DND-41 (cell line): ENCODE results near the gene NECTIN2.
"Not testable (repeated sequence)": the region's sequence is repeated elsewhere in the genome, so short reads cannot be mapped to it uniquely, and the experiment has no call there.

Experiments
- ATAC-seq: fragments of 200-7000 bp; cut with Tn5 transposase; 3 replicates; pipeline ENCODE4 v1.9.1; 2021; ENCODE audit warnings: low read depth; ENCODE audit not compliant: insufficient read depth
- DNase-seq: peaks from one replicate; pipeline ENCODE4 v3.0.0-alpha.2; 2020
- H2AFZ ChIP-seq: 2 replicates; pipeline ENCODE4 v1.6.0; 2012; ENCODE audit warnings: low read depth, low read length
- H3K27ac ChIP-seq: 2 replicates; pipeline ENCODE4 v1.5.1; 2012; ENCODE audit warnings: low read length, inconsistent platforms
- H3K27me3 ChIP-seq: fragments of 200-600 bp; sonication (generic); 2 replicates; pipeline ENCODE4 v1.6.0; 2012; ENCODE audit warnings: low read length, mild to moderate bottlenecking, inconsistent platforms; ENCODE audit not compliant: insufficient read depth, poor library complexity
- H3K36me3 ChIP-seq: 2 replicates; pipeline ENCODE4 v1.5.1; 2012; ENCODE audit warnings: low read length, inconsistent platforms; ENCODE audit not compliant: insufficient read depth
- H3K4me1 ChIP-seq: 2 replicates; pipeline ENCODE4 v1.5.1; 2012; ENCODE audit warnings: mild to moderate bottlenecking, low read length; ENCODE audit not compliant: insufficient read depth
- H3K4me2 ChIP-seq: 2 replicates; pipeline ENCODE4 v1.6.0; 2012; ENCODE audit warnings: mild to moderate bottlenecking, moderate library complexity, low read length, inconsistent platforms; ENCODE audit not compliant: insufficient read depth
- H3K4me3 ChIP-seq, 2 experiments: fragments of 200-600 bp in 1 of 2; shearing (Covaris generic) in 1 of 2; 2 replicates each; pipeline ENCODE4 v1.5.1; 2012 to 2016; ENCODE audit warnings: inconsistent platforms in 2 of 2, low read length in 2 of 2, mild to moderate bottlenecking in 2 of 2, low read depth in 1 of 2, moderate library complexity in 1 of 2
- H3K79me2 ChIP-seq: 2 replicates; pipeline ENCODE4 v1.6.0; 2012; ENCODE audit warnings: low read length, inconsistent platforms; ENCODE audit not compliant: insufficient read depth
- H3K9ac ChIP-seq: 2 replicates; pipeline ENCODE4 v1.6.0; 2012; ENCODE audit warnings: low read depth, mild to moderate bottlenecking, inconsistent platforms, low read length, moderate library complexity
- H3K9me3 ChIP-seq: 2 replicates; pipeline ENCODE4 v1.5.1; 2012; ENCODE audit warnings: low read length, moderate library complexity, mild to moderate bottlenecking, inconsistent platforms; ENCODE audit not compliant: insufficient read depth, severe bottlenecking
- H4K20me1 ChIP-seq: 2 replicates; pipeline ENCODE4 v1.6.0; 2012; ENCODE audit warnings: low read length; ENCODE audit not compliant: insufficient read depth
- CTCF ChIP-seq: IDR thresholded peaks from 2 replicates; pipeline ENCODE4 v1.5.1; 2012; ENCODE audit warnings: borderline replicate concordance, low read length, moderate library complexity, mild to moderate bottlenecking; ENCODE audit not compliant: poor library complexity, severe bottlenecking; ENCODE audit errors: extremely low read depth
- EZH2 ChIP-seq: IDR thresholded peaks from 3 replicates; pipeline ENCODE4 v1.6.1; 2012; ENCODE audit warnings: borderline replicate concordance, low read depth, mild to moderate bottlenecking, moderate library complexity, low read length, inconsistent platforms; ENCODE audit not compliant: severe bottlenecking

NECTIN2 gene

GRCh38 chr19:44908836-44909261 is 62.8 kb downstream of the NECTIN2 start:
- no peak overlapping the region for H2AFZ ChIP-seq
- ATAC-seq (no peak), DNase-seq (no peak)

GRCh38 chr19:44909775-44910174 is 63.7 kb downstream of the NECTIN2 start:
- Histone ChIP-seq H3K4me2 (no peak overlapping the region), H2AFZ (no peak overlapping the region), H3K4me3 (no peak overlapping the region), H3K27ac (no peak overlapping the region), H3K9ac (no peak overlapping the region), H3K36me3 (no peaks in the 10 kb centered on the region), H3K27me3 (peaks cover 6% of the 10 kb centered on the region), H3K4me1 (no peaks in the 10 kb centered on the region), H4K20me1 (no peaks in the 10 kb centered on the region), H3K9me3 (no peaks in the 10 kb centered on the region), H3K79me2 (no peaks in the 10 kb centered on the region)
- DNase-seq (no peak), ATAC-seq (no peak)
- TF ChIP-seq CTCF (no peak), EZH2 (no peak)

More at GRCh38 chr19:44908836-44909261, 62.8 kb downstream of the NECTIN2 start:
- H3K9ac ChIP-seq: no peak overlapping the region
- H3K27me3 ChIP-seq: no peaks in the 10 kb centered on the region
- H3K36me3 ChIP-seq: 0 out of 2 replicates have a peak, but pooled peaks cover 1% of the 10 kb centered on the region
- TF ChIP-seq CTCF: no peak
- TF ChIP-seq EZH2: no peak
- peaks cover 7% of the 10 kb centered on the region for H4K20me1 ChIP-seq
- no peak overlapping the region for H3K4me2 ChIP-seq
- no peak overlapping the region for H3K4me3 ChIP-seq
- no peaks in the 10 kb centered on the region for H3K9me3 ChIP-seq
- no peaks in the 10 kb centered on the region for H3K79me2 ChIP-seq
- H3K4me1 ChIP-seq: no peaks in the 10 kb centered on the region
- no peak overlapping the region for H3K27ac ChIP-seq

GRCh38 chr19:44911896-44912295 is 65.8 kb downstream of the NECTIN2 start:
- not testable (repeated sequence) for ATAC-seq, H3K27me3 ChIP-seq, H3K4me3 ChIP-seq, H3K9ac ChIP-seq, H3K79me2 ChIP-seq, H3K27ac ChIP-seq, H2AFZ ChIP-seq, H3K36me3 ChIP-seq, DNase-seq, H3K4me1 ChIP-seq, H4K20me1 ChIP-seq, H3K4me2 ChIP-seq, H3K9me3 ChIP-seq

GRCh38 chr19:44912854-44913253 is 66.8 kb downstream of the NECTIN2 start:
- Histone ChIP-seq H3K36me3 (no peaks in the 10 kb centered on the region), H3K4me3 (no peak overlapping the region), H3K79me2 (no peaks in the 10 kb centered on the region), H2AFZ (no peak overlapping the region), H4K20me1 (no peaks in the 10 kb centered on the region), H3K27ac (no peak overlapping the region), H3K27me3 (peaks cover 6% of the 10 kb centered on the region), H3K9ac (no peak overlapping the region), H3K9me3 (no peaks in the 10 kb centered on the region), H3K4me2 (no peak overlapping the region), H3K4me1 (no peaks in the 10 kb centered on the region)
- ATAC-seq: no peak
- TF ChIP-seq EZH2: no peak
- TF ChIP-seq CTCF: no peak
- no peak for DNase-seq

- not testable (repeated sequence) for H3K27ac ChIP-seq, DNase-seq, H3K79me2 ChIP-seq, H2AFZ ChIP-seq, H3K27me3 ChIP-seq, H4K20me1 ChIP-seq, ATAC-seq, H3K4me1 ChIP-seq, H3K4me3 ChIP-seq, H3K4me2 ChIP-seq, H3K36me3 ChIP-seq, H3K9ac ChIP-seq, H3K9me3 ChIP-seq
Observed at GRCh38 chr19:44913512-44914432, 67.7 kb downstream of the NECTIN2 start.
